ENCODE measurements around the gene CAMK1D. TPM values are rescaled to one million over a fixed set of nuclear protein-coding genes. Genes with fewer than 3 reads are reported as not detected.

CAMK1D gene
- polyA plus RNA-seq, 1 donor (not counting 4 experiments of a cell fraction or from before 2014, with no cell fraction given), result 0.76 TPM

DNA sequence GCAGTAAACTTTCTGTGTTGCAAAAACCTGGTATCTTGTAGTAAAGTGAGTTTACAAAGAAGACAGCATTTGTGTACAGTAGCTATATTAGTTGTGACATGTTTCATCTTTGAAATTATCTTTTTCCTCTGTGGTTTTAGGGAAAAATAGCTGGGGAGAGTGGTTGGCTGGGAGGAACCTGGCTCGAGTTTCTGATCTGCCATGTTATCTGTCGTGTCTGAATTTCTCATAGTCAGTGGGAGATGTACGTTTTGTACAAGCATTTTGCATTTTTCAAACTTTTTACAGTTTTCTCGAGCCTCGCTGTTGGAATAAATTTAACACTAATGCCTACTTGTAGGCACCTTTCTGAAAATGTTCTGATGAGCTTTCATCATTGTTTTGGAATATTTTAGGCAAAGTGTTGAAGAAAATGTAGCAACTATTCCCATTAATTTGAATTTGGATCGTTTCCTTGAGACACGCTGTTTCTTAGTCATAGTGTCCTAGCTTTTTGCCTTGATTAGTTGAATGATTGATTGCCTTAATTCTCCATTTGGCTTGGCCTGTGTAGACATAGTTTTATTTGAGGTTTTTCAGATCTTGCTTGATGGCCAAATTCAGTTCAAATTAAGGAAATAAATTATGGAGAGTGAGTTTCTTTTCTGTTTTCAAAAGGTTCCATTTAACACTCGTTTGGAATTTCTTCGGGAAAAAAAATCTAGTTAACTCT, 65.1 kb downstream of the CAMK1D start:
- dilution Hi-C loops (cut with MboI; ENCODE audit: extremely low pct_ligation_motif_present, low sequenced_read_pairs), result no loop called here
- H3K4me1 ChIP-seq (ENCODE audit: control insufficient read depth, extremely low read depth, insufficient read depth, low read length), result peaks cover 9% of the 10 kb centered on the region
- no peak overlapping the region for H2AFZ ChIP-seq (ENCODE audit: control insufficient read depth, low read length)
- no peaks in the 10 kb centered on the region for H4K20me1 ChIP-seq (ENCODE audit: control insufficient read depth, extremely low read depth, insufficient read depth, low read length)
- H3K36me3 ChIP-seq (ENCODE audit: control insufficient read depth in 2 of 2, extremely low read depth in 1 of 2, insufficient read depth in 2 of 2, low read length in 2 of 2), result no peaks in the 10 kb centered on the region
- no peak overlapping the region for H3K27ac ChIP-seq (ENCODE audit: control insufficient read depth, insufficient read depth, low read length)
- no peak overlapping the region for H3K4me3 ChIP-seq (ENCODE audit: control insufficient read depth in 2 of 3, extremely low read depth in 1 of 3, insufficient read depth in 2 of 3, low read depth in 1 of 3, low read length in 3 of 3)
- FAIRE-seq, result no peak
- no peaks in the 10 kb centered on the region for H3K9me1 ChIP-seq (ENCODE audit: control insufficient read depth, extremely low read depth, insufficient read depth, low read length)
- no peak overlapping the region for H3K4me2 ChIP-seq (ENCODE audit: control insufficient read depth, extremely low read depth, insufficient read depth, low read depth, low read length)
- no peak for DNase-seq (ENCODE audit: low read depth, low spot score)
- no peak overlapping the region for H3K9ac ChIP-seq (ENCODE audit: control insufficient read depth, extremely low read depth, insufficient read depth, low read length)
- H3K27me3 ChIP-seq (ENCODE audit: control insufficient read depth, extremely low read depth, insufficient read depth, low read length), result peaks cover 5% of the 10 kb centered on the region
- TF ChIP-seq EZH2 (IDR thresholded peaks at IDR 0.05; ENCODE audit: low read length), result no peak
- TF ChIP-seq, protein P1, sequence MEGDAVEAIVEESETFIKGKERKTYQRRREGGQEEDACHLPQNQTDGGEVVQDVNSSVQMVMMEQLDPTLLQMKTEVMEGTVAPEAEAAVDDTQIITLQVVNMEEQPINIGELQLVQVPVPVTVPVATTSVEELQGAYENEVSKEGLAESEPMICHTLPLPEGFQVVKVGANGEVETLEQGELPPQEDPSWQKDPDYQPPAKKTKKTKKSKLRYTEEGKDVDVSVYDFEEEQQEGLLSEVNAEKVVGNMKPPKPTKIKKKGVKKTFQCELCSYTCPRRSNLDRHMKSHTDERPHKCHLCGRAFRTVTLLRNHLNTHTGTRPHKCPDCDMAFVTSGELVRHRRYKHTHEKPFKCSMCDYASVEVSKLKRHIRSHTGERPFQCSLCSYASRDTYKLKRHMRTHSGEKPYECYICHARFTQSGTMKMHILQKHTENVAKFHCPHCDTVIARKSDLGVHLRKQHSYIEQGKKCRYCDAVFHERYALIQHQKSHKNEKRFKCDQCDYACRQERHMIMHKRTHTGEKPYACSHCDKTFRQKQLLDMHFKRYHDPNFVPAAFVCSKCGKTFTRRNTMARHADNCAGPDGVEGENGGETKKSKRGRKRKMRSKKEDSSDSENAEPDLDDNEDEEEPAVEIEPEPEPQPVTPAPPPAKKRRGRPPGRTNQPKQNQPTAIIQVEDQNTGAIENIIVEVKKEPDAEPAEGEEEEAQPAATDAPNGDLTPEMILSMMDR (optimal IDR thresholded peaks at IDR 0.05 in 1 of 3, IDR thresholded peaks at IDR 0.05 in 1 of 3, conservative IDR thresholded peaks at IDR 0.05 in 1 of 3; ENCODE audit: extremely low read depth in 1 of 3, insufficient read depth in 2 of 3, low read length in 3 of 3), result no peak
- no peaks in the 10 kb centered on the region for H3K79me2 ChIP-seq (ENCODE audit: control insufficient read depth, insufficient read depth, low read length)
- no peaks in the 10 kb centered on the region for H3K9me3 ChIP-seq (ENCODE audit: control insufficient read depth, low read depth, low read length)

DNA sequence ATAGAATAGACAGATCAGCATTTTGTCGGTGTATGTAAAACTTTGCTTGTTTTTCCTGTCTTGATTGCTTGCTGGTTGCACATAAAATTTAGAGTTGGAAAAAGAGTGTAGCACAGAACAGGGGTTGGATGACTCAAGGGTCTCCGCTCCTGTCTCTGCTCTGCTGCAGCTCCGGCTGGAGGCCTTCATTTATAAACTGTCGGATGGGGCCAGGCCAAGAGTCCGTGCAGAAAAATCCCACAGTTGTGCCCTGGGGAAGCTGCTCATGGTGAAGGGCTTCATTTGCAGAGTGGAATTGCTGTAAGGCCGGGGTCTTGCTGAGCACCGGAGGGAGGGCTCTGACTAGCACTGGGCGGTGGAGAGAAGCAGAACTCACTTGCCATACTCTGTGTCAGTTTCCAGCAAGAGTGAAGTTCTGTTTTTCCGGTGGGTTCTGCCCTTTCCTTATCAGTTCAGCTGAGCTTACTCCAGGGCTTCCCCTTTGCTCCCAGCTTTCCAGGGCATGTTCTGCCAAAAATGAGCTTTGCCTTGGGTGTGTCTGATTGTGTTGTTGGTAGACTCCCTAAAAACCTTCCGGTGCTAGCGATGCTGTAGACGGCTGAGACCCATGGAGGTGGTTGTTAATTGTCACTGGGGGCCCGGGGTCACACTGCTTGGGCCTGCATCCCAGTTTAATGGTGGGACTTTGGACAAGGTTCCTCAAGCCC, 67.2 kb downstream of the CAMK1D start:
- Histone ChIP-seq H3K9ac (ENCODE audit: control insufficient read depth, extremely low read depth, insufficient read depth, low read length) (no peak overlapping the region), H3K4me1 (ENCODE audit: control insufficient read depth, extremely low read depth, insufficient read depth, low read length) (peaks cover 14% of the 10 kb centered on the region), H3K4me2 (ENCODE audit: control insufficient read depth, extremely low read depth, insufficient read depth, low read depth, low read length) (no peak overlapping the region), H3K9me3 (ENCODE audit: control insufficient read depth, low read depth, low read length) (no peaks in the 10 kb centered on the region), H3K36me3 (ENCODE audit: control insufficient read depth in 2 of 2, extremely low read depth in 1 of 2, insufficient read depth in 2 of 2, low read length in 2 of 2) (no peaks in the 10 kb centered on the region), H2AFZ (ENCODE audit: control insufficient read depth, low read length) (no peak overlapping the region), H4K20me1 (ENCODE audit: control insufficient read depth, extremely low read depth, insufficient read depth, low read length) (no peaks in the 10 kb centered on the region), H3K9me1 (ENCODE audit: control insufficient read depth, extremely low read depth, insufficient read depth, low read length) (no peaks in the 10 kb centered on the region), H3K79me2 (ENCODE audit: control insufficient read depth, insufficient read depth, low read length) (no peaks in the 10 kb centered on the region), H3K27ac (ENCODE audit: control insufficient read depth, insufficient read depth, low read length) (no peak overlapping the region), H3K27me3 (ENCODE audit: control insufficient read depth, extremely low read depth, insufficient read depth, low read length) (peaks cover 9% of the 10 kb centered on the region), H3K4me3 (ENCODE audit: control insufficient read depth in 2 of 3, extremely low read depth in 1 of 3, insufficient read depth in 2 of 3, low read depth in 1 of 3, low read length in 3 of 3) (no peak overlapping the region)
- dilution Hi-C loops (cut with MboI; ENCODE audit: extremely low pct_ligation_motif_present, low sequenced_read_pairs), result no loop called here
- DNase-seq (ENCODE audit: low read depth, low spot score) (no peak), FAIRE-seq (no peak)
- TF ChIP-seq, protein P1 (optimal IDR thresholded peaks at IDR 0.05 in 1 of 3, IDR thresholded peaks at IDR 0.05 in 1 of 3, conservative IDR thresholded peaks at IDR 0.05 in 1 of 3; ENCODE audit: extremely low read depth in 1 of 3, insufficient read depth in 2 of 3, low read length in 3 of 3), result no peak
- TF ChIP-seq EZH2 (IDR thresholded peaks at IDR 0.05; ENCODE audit: low read length), result no peak

Measured in keratinocyte (primary cell).